ENCODE data around the gene TMEM147. TPM values are rescaled to one million over a fixed set of nuclear protein-coding genes. Genes with fewer than 3 reads are reported as not detected.

Gene TMEM147
- total and polyA plus RNA-seq, 10 of the 15 experiments (the other 5 are each of a cell fraction or from before 2014, with no cell fraction given): 53.4 to 145 (median 79.3) TPM

GRCh38 chr19:35596366-35596999 is 51.1 kb downstream of the TMEM147 start (continued):
- no peak for TF ChIP-seq PRDM15 (CRISPR knock-in tag; IDR thresholded peaks at IDR 0.05)
- TF ChIP-seq SKIL (IDR thresholded peaks at IDR 0.05; ENCODE audit: low read depth, poor library complexity, severe bottlenecking): peak; percentile 28
- no peak for TF ChIP-seq ZNF274 (IDR thresholded peaks at IDR 0.05; ENCODE audit: insufficient read depth, insufficient read length)
- TF ChIP-seq RB1 (IDR thresholded peaks at IDR 0.05; ENCODE audit: borderline replicate concordance): no peak
- no peak for TF ChIP-seq IRF5 (IDR thresholded peaks at IDR 0.05; ENCODE audit: borderline replicate concordance)
- no peak for TF ChIP-seq HDAC6 (IDR thresholded peaks at IDR 0.05; ENCODE audit: unreplicated experiment)
- TF ChIP-seq RAD51 (IDR thresholded peaks at IDR 0.05): no peak; the same call in 1 of the 2 replicates
- TF ChIP-seq HDAC2 (IDR thresholded peaks at IDR 0.05): no peak
- no peak for TF ChIP-seq SMC3 (IDR thresholded peaks at IDR 0.05; ENCODE audit: borderline replicate concordance, low read length)
- no peak for TF ChIP-seq CUX1 (IDR thresholded peaks at IDR 0.05; ENCODE audit: insufficient replicate concordance, low read depth, low read length)
- TF ChIP-seq SP1 (IDR thresholded peaks at IDR 0.05; ENCODE audit: low read depth, low read length): peak; percentile 89
- TF ChIP-seq ZNF384 (IDR thresholded peaks at IDR 0.05; ENCODE audit: borderline replicate concordance, low read depth, low read length): no peak
- no peak for TF ChIP-seq ZNF217 (IDR thresholded peaks at IDR 0.05)
- TF ChIP-seq SRF (IDR thresholded peaks at IDR 0.05; ENCODE audit: low read depth in 2 of 2, low read length in 2 of 2): no peak
- no peak for TF ChIP-seq MTA3 (IDR thresholded peaks at IDR 0.05; ENCODE audit: borderline replicate concordance, low read length)
- peak; percentile 46 for TF ChIP-seq MTA2 (IDR thresholded peaks at IDR 0.05; ENCODE audit: low read depth)
- no peak for TF ChIP-seq MYC (IDR thresholded peaks at IDR 0.05; ENCODE audit: insufficient read depth, insufficient read length, insufficient replicate concordance, low read length, severe bottlenecking)
- TF ChIP-seq SMAD5 (IDR thresholded peaks at IDR 0.05; ENCODE audit: low read depth): no peak
- TF ChIP-seq PML (IDR thresholded peaks at IDR 0.05; ENCODE audit: low read length): no peak

All from GM12878 (cell line).